A673 (cell line): ENCODE data around the gene TMEM164. TPM values are rescaled to one million over a fixed set of nuclear protein-coding genes. Genes with fewer than 3 reads are reported as not detected.

Source experiments
- BruUV-seq: library from RNA; stranded (reverse); fragments of 400-500 nt; replicated peaks from 2 replicates; lab custom pipeline; 2021; lab: Mats Ljungman, UMichigan
- CTCF ChIA-PET: fragments of 300-600 bp; sonication (Branson Sonifier 250); formaldehyde crosslinking; loops from one replicate; lab custom pipeline; 2022; ENCODE audit warnings: antibody characterized with exemption; lab: Charles Lee
- POLR2A ChIA-PET: fragments of 300-600 bp; sonication (Branson Sonifier 250); formaldehyde crosslinking; loops from one replicate; lab custom pipeline; 2022; ENCODE audit warnings: antibody characterized with exemption; ENCODE audit not compliant: low non-redundant PET; lab: Charles Lee
- DNase-seq: peaks from one replicate; pipeline ENCODE4 v3.0.0-alpha.2; 2015; ENCODE audit warnings: low spot score
- H3K27ac ChIP-seq: fragments of 200-600 bp; sonication (generic); 2 replicates; pipeline ENCODE4 v1.5.1; 2016; ENCODE audit warnings: mixed run types, low read depth, mild to moderate bottlenecking, mixed read lengths, antibody characterized with exemption, low read length; ENCODE audit not compliant: poor library complexity, severe bottlenecking
- H3K27me3 ChIP-seq: fragments of 200-600 bp; sonication (generic); replicated peaks from 2 replicates; pipeline ENCODE4 v1.6.1; 2017; ENCODE audit warnings: mixed run types, low read depth, mild to moderate bottlenecking, mixed read lengths, antibody characterized with exemption, low read length; ENCODE audit not compliant: insufficient read depth, poor library complexity
- H3K36me3 ChIP-seq: fragments of 200-600 bp; sonication (generic); 2 replicates; pipeline ENCODE4 v1.6.1; 2016; ENCODE audit warnings: mixed run types, mild to moderate bottlenecking, mixed read lengths, antibody characterized with exemption, low read length; ENCODE audit not compliant: insufficient read depth, poor library complexity, severe bottlenecking
- H3K4me1 ChIP-seq: fragments of 200-600 bp; sonication (generic); 2 replicates; pipeline ENCODE4 v1.6.1; 2017; ENCODE audit warnings: mixed run types, mild to moderate bottlenecking, mixed read lengths, antibody characterized with exemption, low read length; ENCODE audit not compliant: insufficient read depth, poor library complexity, severe bottlenecking
- H3K4me3 ChIP-seq: fragments of 200-600 bp; sonication (generic); 2 replicates; pipeline ENCODE4 v1.5.1; 2016; ENCODE audit warnings: low read depth, mixed run types, mild to moderate bottlenecking, mixed read lengths, low read length; ENCODE audit not compliant: poor library complexity, severe bottlenecking
- H3K9me3 ChIP-seq: fragments of 200-600 bp; sonication (generic); 2 replicates; pipeline ENCODE4 v1.6.1; 2016; ENCODE audit warnings: mixed run types, low read depth, mild to moderate bottlenecking, mixed read lengths, antibody characterized with exemption, low read length; ENCODE audit not compliant: poor library complexity, severe bottlenecking
- CTCF ChIP-seq: fragments of 300-800, 200-600 bp; sonication (generic); conservative IDR thresholded peaks from 2 replicates; pipeline ENCODE4 v1.5.1; 2017; ENCODE audit warnings: low read depth, mild to moderate bottlenecking, antibody characterized with exemption, low read length, moderate library complexity, mixed read lengths
- EZH2 ChIP-seq: fragments of 200-600 bp; sonication (generic); IDR thresholded peaks from 2 replicates; pipeline ENCODE4 v1.6.1; 2017; ENCODE audit warnings: borderline replicate concordance, low read depth, mild to moderate bottlenecking, mixed read lengths, antibody characterized with exemption, low read length; ENCODE audit not compliant: poor library complexity, severe bottlenecking
- intact Hi-C: fragments of 100-400 bp; cut with micrococcal nuclease; formaldehyde crosslinking; loops from one replicate; pipeline ENCODE4 v1.10.0; 2022; ENCODE audit not compliant: unreplicated experiment
- total RNA-seq: library from RNA; stranded (reverse); gene quantifications from 2 replicates; pipeline ENCODE4 v1.2.3, GENCODE V29; 2021

Gene TMEM164
- total RNA-seq, 1 experiment from 2014 or later, result 26.5 TPM

- no peak for TF ChIP-seq EZH2
- TF ChIP-seq CTCF, result no peak
- no peaks in the 10 kb centered on the region for H3K4me1 ChIP-seq
- intact Hi-C loops, result no loop called here
- ChIA-PET CTCF (no interaction called here), POLR2A (no interaction called here)
- H3K27me3 ChIP-seq, result no peaks in the 10 kb centered on the region
- no TSS peak for BruUV-seq
- no peaks in the 10 kb centered on the region for H3K9me3 ChIP-seq
- no peaks in the 10 kb centered on the region for H3K36me3 ChIP-seq
- no peak for DNase-seq
- no peak overlapping the region for H3K27ac ChIP-seq
- H3K4me3 ChIP-seq, result no peak overlapping the region
Measured at GRCh38 chrX:109958266-109958665, 44.6 kb upstream of the TMEM164 start.

DNA sequence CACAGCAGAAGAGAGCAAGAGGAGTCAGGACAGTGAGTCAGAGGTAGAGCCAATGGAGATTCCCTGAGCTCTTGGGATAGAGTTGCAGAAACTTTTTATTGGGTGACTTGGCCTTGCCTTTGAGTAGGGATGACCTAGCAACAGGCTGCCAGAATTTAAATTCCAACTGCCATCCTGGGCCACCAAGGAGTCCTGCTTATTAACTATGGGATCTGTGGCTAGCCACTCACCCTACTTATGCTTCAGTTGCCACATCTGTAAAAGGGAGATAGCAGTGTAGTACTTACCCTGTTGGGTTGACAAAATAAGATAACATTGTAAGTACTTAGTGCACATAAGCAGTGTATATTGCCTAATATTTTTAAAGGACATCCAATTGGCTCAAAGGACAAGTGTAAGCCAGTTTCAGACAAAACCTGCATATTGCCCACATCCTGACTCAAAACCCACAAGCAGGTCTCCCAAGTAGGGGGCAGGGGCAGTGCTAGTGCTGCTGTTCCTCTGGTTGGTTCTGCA lies 43.5 kb upstream of the TMEM164 start:
- intact Hi-C loops, result no loop called here
- Histone ChIP-seq H3K27ac (no peak overlapping the region), H3K4me1 (no peaks in the 10 kb centered on the region), H3K9me3 (no peaks in the 10 kb centered on the region), H3K36me3 (no peaks in the 10 kb centered on the region), H3K4me3 (no peak overlapping the region), H3K27me3 (no peaks in the 10 kb centered on the region)
- DNase-seq, result no peak
- POLR2A ChIA-PET, result no interaction called here
- BruUV-seq, result no TSS peak
- CTCF ChIA-PET, result no interaction called here
- TF ChIP-seq EZH2, result no peak
- TF ChIP-seq CTCF, result no peak

DNA sequence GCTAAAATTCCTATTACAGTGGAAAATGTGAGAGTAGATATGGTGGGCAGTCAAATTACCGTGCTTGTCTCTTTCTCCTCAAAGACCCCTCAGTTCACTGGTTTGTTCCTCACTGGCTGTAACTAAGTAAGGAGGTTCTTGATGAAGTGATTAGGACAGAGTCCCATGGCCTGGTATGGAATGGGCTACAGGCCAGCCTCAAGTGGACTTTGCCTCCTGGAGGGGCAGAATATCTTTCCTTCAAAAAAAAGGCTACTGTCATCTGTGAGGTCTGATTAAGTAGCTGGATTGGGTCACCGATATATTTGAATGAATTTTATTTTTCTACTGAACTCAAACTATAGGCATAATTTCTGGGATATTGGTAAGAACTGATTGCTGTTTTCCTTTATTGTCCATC lies 38.5 kb upstream of the TMEM164 start:
- no TSS peak for BruUV-seq
- no peak overlapping the region for H3K27ac ChIP-seq
- intact Hi-C loops, result no loop called here
- POLR2A ChIA-PET, result no interaction called here
- no peaks in the 10 kb centered on the region for H3K36me3 ChIP-seq
- CTCF ChIA-PET, result no interaction called here
- no peaks in the 10 kb centered on the region for H3K27me3 ChIP-seq
- DNase-seq, result no peak
- no peaks in the 10 kb centered on the region for H3K4me1 ChIP-seq
- H3K4me3 ChIP-seq, result no peak overlapping the region
- no peaks in the 10 kb centered on the region for H3K9me3 ChIP-seq
- TF ChIP-seq EZH2, result no peak
- TF ChIP-seq CTCF, result no peak
